HG03354 (cell line): ENCODE results near the gene OTUB1.
"Not testable (repeated sequence)": the region's sequence is repeated elsewhere in the genome, so short reads cannot be mapped to it uniquely, and the experiment has no call there.

Experiments
- ATAC-seq: cut with Tn5 transposase; IDR thresholded peaks from one replicate; pipeline ENCODE4 v1.9.1; 2021; ENCODE audit warnings: mild to moderate bottlenecking; ENCODE audit not compliant: unreplicated experiment, poor library complexity, severe bottlenecking

OTUB1 gene

DNA sequence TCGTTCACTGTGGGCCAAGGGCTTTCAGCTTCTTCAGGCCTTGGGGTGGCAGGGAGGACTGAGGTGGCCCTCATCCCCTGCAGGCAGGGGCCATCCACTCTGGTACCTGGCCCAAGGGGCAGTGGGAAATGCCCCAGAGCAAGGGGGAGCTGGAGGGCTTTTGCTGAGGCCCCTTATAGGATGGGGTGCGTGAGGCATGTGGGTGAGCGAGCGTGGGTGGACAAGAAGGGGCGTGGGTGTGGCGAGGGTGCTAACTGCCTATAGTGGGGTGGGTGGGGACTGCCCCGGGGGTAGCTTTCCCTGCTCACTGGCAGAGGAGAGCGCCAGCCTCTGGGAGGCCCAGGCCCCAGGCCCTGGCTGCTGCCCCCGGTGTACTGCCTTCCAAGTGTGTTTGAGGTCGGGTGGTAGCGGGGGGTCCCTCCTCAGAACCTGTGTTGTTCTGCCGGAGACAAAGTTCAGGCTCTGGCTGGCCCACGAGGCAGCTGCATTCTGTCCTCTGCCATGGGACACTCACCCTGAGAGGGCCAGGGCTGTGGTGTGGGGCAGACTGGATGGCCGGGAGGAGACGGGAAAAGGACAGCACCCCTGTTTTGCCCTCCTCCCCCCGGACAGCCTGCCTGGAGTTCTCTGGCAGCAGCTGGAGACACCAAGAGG lies 52.9 kb downstream of the OTUB1 start:
- no peak for ATAC-seq

DNA sequence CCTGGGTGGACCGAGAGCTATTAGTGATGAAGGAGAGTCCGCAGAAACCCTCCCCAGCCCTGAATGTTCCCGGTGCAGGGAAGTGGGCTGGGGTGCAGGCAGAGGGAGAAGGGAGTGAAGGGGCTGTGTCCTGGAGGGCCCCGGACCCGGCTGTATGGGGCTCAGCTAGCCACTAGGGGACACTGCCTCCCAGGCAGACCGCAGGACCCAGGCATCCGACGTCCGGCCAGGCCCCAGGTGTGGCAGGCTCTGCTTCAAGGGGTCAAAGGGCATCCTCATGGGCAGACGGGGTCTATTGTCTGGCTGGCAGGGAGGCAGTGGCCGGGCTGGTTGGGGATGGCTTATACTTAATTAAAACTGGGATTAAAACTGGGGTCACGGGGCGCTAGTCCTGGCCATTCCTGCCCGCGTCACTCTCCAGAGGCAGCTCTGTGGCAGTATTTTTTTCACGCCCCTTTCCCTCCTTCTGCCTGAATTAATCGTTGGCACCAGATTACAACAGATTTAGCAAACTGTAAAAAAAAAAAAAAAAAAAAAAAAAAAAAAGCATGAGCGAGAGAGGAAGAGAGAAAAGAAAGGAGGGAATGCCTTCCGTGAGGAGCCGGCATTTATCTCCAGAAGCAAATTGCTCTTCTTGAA lies 54.6 kb downstream of the OTUB1 start:
- ATAC-seq = no peak

DNA sequence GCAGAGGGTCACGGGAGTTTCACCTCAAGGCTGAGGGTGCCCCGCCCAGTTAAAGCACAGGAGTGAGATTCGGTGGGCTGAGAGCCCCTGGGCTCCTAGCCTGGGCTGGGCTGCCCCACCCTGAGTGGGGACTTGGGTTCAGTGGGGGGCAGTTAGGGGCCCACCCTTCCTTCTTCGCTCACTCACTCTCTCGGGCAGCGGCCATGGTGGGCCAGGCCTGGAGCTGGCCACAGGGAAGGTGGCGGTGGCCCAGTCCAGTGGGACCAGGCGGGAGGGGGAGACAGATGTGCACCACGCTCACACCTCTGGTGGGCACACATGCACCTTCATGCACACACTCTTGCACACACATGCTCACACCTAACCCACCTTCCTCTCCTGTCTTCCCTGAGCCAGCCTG lies 55.6 kb downstream of the OTUB1 start:
- no peak for ATAC-seq

DNA sequence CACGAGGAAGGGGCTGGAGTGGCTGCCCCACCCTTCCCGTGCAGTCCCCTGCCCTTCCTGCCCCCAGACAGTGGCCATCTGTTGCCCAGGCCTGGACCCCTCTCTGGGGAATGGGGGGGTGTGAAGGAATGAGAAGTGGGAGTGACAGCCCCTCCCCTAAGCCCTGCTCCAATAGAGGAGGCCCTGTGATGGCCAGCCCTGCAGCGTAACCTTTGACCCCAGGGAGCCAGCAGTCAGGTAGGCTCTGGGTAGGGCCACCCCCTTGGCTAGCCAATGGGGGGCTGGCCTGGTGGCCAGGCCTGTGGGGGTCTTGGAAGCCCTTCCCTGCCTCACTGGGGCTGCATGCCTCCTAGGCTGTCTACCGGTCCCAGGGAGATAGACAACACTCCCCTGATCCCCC lies 56.1 kb downstream of the OTUB1 start:
- ATAC-seq = no peak

DNA sequence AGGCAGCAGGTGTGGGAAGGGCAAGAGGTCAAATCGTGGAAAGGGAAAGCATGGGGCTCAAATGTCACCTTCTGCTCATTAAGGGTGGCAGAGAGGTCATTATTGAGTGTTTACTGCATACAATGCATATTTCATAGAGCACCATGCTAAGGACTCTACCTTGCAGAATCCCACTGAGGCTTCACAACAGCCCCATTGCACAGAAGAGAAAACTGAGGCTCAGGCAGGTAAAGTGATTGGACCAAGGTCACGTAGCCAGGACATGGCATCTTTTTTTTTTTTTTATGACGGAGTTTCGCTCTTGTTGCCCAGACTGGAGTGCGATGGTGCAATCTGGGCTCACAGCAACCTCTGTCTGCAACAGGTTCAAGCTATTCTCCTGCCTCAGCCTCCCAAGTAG lies 57.3 kb downstream of the OTUB1 start:
- no peak for ATAC-seq

DNA sequence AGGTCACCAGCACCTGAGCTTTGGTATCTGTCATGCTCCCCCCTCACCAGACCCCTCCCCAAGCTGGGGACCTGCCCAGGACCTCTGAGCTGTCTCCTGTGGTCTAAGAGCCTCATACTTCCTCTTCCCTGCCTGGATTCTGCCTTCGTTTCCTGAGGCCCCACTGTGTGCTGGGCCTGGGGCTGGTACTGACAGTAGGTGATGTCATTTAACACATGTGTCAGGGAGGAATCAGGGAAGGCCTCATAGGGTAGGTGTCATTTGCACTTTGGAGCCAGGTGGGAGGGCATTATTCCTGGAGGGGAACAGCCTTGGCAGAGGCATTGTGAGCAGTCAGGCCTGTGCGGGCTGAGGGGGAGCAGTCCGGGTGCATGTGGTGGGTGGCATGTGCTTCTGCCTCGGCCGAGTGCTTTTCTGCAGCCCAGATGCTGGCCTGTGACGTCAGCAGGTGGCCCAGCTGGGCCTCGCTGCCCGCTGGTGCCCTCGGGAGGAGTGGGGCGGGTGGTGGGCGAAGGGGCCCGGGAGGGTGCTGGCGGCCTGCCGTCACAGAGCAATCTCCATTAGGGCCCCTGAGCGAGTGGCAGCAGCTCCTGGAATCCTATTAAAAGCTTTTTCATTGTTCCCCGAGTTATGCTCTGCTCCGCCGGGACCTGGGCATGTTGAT lies 58.6 kb downstream of the OTUB1 start:
- ATAC-seq = no peak

DNA sequence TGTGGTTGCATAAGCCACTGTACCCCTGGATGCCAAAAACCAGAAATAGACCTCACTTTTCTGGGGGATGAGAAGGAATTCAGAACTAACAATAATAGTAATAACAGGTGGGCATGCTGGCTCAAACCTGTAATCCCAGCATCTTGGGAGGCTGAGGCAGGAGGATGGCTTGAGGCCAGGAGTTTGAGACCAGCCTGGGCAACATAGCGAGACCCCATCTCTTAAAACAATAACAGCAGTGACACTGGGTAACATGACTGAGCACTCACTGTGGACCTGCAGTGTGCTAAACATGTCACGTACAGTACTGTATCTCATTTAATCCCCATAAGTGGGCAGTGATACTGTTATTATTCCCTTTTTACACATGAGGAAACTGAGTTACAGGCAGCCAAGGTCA lies 59.5 kb downstream of the OTUB1 start:
- no peak for ATAC-seq

DNA sequence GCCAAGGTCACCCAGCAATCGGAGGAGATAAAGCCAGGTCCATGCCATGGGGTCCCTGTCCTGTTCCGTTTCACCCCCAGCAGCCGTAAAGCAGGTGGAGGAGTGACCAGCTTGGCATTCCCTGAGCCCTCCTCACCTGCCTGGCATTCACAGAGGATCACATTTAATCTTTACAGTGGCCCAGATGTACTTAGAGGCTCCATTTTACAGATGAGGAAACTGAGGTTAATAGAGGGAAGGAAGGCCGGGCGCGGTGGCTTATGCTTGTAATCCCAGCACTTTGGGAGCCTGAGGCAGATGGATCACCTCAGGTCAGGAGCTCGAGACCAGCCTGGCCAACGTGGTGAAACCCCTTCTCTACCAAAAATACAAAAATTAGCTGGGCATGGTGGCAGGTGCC lies 61.1 kb downstream of the OTUB1 start:
- ATAC-seq = not testable (repeated sequence)
